GM18868 (cell line): ENCODE data around the gene TMEM114.

ENCODE experiments used
- ATAC-seq: cut with Tn5 transposase; IDR thresholded peaks from one replicate; pipeline ENCODE4 v1.9.1; 2021; ENCODE audit warnings: mild to moderate bottlenecking, moderate library complexity; ENCODE audit not compliant: unreplicated experiment

The TMEM114 gene

DNA sequence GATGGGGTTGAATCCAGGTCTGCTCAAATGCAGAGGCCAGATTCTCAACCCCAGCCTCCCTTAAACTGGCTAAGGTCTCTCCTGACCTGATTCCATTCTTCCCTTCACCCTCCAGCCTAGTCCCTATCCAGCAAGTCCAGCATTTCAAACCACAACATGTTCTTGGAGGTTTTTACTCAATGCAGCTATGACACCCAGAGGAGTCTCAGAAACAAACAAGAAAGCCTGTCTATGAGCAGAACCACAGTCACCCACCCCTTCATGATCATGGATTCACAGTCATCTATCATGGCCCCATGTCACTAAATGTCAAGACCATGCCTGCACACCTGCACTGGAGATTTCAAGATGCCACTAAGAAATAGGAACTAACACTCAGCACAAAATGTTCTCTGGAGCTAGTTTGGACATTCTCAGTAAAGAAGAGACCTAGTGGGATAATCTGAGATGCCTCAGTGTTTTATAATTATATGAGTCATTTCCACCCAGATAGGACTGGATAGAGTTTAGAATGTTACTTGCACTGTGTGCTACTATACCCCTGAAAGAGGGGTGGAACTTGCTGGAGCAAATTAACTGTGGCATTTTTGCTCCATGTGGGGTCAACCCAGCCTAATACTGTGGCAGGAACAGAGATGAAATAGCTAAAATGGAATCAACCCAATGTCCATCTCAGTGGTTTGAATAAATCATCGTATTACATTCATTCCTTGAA, 21.7 kb upstream of the TMEM114 start:
- ATAC-seq = no peak

- no peak for ATAC-seq
Observed at GRCh38 chr16:8611122-8611521, 20.8 kb upstream of the TMEM114 start.

- no peak for ATAC-seq
Observed at GRCh38 chr16:8607214-8607613, 16.9 kb upstream of the TMEM114 start.

GRCh38 chr16:8605554-8605953, 15.2 kb upstream of the TMEM114 start:
- ATAC-seq = no peak

DNA sequence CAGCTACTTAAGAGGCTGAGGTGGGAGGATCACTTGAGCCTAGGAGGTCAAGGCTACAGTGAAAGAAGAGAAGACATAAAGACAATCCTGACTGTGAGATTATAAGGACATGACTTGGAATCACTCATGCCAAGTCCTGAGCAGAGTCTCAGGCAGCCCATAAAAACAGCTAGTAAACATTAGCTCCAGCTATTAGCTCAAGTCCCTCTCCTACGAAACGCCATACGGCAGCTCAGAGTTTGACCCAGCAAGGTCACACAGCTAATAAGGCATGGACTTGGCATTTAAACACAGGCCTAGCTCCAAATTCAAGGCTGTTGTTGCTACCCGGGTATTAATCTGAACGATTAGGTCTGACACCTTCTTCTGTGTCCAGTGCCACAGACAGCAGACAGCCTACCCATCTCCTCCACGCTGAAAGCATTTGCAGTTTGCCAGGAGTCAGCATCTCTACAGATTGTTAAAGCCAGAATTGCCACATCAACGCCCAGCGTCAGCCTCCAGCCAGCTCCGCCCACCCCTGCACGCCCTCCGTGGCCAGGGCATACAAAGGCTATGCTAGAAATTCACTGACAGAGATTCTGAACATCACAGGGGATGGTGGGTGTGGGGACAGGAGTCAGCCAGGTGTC, 9.9 kb upstream of the TMEM114 start:
- no peak for ATAC-seq

- ATAC-seq = no peak
Observed at GRCh38 chr16:8596581-8596980, 6.3 kb upstream of the TMEM114 start.

- ATAC-seq = no peak
Observed at GRCh38 chr16:8595783-8596182, 5.5 kb upstream of the TMEM114 start.

GRCh38 chr16:8594149-8594666, 3.9 kb upstream of the TMEM114 start:
- ATAC-seq = no peak

DNA sequence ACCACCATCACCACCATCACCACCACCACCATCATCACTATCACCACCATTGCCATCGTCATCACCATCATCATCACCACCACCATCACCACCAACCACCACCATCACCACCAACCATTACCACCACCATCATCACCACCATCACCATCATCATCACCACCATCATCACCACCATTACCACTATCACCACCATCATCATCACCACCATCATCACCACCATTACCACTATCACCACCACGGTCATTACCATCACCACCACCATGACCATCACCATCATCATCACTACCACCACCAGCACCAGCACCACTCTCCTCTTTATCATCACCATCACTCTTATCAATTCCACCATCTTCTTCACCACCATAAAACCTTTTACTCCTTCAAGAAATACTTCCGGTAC, 1.1 kb upstream of the TMEM114 start:
- ATAC-seq = no peak

GRCh38 chr16:8590811-8591210, 500 bp upstream of the TMEM114 start:
- ATAC-seq = no peak

GRCh38 chr16:8589057-8589899, 1.0 kb downstream of the TMEM114 start:
- no peak for ATAC-seq

GRCh38 chr16:8588682-8589056, 1.6 kb downstream of the TMEM114 start:
- no peak for ATAC-seq

GRCh38 chr16:8587065-8587464, 3.2 kb downstream of the TMEM114 start:
- ATAC-seq = no peak

DNA sequence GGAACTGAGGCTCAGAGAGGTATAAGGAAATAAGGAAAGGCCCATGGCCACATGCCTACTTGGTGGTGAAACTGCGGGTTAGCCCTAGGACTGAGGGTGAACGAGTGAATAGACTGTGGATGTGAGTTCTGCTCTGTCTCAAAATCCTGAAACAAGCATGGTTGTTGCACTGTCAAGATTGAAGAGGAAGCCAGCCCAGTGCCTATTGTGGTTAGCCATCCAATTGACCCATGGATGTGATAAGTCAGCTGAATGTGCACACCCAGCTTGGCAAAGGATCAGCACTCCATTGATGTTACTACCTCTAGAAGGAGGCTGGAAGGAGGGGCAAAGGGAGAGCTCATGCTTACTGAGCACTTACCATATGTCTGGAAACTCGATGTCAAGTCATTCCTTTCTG, 4.5 kb downstream of the TMEM114 start:
- no peak for ATAC-seq

GRCh38 chr16:8585041-8585440, 5.3 kb downstream of the TMEM114 start:
- no peak for ATAC-seq

DNA sequence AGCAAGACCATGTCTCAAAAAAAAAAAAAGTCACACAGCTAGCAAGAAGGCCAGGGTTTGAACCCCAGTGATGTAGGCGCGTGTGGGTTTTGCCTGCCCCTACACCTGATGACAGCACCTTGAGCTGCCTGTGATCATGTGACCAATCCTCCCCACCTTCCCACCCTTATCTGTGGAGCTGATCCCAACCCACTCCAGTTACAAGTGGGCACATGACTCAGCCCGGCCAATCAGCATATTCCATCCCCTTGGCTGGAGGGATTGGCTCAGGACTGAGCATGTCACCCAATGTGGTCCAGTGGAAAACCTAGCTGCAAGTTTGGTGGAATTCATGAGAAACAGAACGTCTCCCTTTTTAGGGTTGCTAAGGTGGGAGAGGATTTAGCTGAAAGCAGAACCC, 6.6 kb downstream of the TMEM114 start:
- ATAC-seq = no peak

GRCh38 chr16:8583199-8583598, 7.1 kb downstream of the TMEM114 start:
- no peak for ATAC-seq

DNA sequence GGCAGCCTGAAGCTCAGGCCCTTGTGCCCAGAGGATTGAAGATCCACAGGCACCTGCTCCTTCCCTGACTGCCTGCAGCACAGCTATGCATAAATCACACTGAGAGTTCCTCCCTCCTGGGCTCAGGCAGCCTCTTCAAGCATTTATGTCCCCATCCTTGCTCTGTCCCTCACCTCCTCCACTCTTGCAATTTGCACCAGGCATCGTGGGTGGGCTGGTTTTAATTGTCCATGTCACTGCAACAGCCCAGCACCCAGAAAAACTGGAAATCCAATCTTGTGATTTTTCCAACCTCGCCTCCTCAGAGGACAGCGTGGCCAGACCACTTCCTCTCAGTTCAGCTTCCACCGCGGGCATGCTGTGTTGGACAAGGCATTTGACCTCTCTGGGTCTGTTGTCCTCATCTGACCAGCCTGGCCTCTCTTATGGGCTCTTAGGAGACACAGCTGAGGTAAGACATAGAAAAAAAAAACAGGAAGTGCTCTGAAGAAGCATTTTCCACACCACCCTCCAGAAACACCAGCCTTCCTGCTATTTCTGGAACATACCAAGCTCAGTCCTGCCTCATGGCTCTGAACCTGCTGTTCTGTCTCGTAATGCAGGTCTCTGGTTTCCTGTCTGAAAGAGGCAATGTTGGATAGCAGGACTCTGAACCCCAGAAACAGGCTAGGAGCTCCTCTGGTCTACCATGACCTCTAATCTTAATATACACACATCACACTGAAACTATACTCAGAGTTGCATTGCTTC, 8.3 kb downstream of the TMEM114 start:
- no peak for ATAC-seq

- ATAC-seq = no peak
Observed at GRCh38 chr16:8579559-8579958, 10.8 kb downstream of the TMEM114 start.

GRCh38 chr16:8577678-8578304, 12.5 kb downstream of the TMEM114 start:
- ATAC-seq = no peak
